ENCODE results near the gene ZDHHC14.

The ZDHHC14 gene

DNA sequence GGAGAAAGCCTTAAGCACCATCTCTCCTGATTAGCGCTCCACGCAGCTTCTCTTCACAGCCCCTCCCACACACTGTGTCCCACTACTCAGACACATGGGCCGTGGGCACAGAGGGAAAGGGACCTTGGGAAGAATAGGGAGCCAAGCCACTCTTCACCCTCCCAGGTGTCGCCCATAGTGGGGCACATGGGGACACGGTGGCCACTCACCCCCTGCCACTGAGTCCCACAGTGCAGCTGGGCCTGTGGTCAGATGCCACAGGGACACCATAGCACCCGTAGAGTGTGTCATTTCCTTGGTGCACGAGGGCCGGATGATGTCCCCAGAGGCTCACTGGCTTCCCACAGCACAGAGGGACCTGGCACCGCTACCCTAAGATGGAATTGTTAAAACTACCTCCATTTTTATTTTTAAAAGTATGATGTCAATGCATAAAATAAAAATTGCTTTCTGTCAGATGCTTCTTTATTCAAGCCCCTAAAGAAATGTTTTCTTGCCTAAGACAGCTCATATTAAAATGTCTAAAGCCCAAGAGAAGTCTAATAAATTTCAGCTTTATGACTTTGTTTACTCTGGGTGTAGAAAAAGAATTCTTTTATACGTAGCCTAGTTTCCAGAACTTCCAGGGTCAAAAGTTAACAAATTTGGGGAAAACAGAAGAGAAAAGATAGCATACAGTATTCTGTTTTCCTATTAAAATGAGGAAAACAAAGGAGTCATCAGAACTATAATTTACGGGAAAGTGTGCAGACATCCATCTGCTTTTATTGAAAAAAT is 251.0 kb downstream of the ZDHHC14 start:
- DNase-seq (ENCODE audit: insufficient read length, low spot score) (no peak), FAIRE-seq (no peak)

DNA sequence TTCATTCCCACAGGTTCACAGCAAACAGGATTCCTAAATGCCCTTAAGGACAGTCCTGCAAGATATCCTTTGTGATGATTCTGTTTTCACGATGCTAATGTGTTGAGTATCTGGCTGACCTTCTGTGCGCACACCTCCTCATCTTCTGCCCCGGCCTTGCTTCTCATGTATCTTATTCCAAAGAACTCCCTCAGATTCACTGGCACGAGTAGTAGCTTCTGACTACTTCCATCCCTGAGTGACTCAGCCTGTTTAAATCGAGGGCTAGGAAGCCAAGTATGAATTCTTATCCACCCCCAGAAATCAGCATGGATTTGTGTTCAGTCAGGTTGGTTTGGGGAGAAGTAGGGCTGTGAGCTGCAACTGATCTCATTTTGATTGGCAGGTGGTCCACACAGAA is 251.8 kb downstream of the ZDHHC14 start:
- DNase-seq (ENCODE audit: insufficient read length, low spot score), result no peak
- no peak for FAIRE-seq

DNA sequence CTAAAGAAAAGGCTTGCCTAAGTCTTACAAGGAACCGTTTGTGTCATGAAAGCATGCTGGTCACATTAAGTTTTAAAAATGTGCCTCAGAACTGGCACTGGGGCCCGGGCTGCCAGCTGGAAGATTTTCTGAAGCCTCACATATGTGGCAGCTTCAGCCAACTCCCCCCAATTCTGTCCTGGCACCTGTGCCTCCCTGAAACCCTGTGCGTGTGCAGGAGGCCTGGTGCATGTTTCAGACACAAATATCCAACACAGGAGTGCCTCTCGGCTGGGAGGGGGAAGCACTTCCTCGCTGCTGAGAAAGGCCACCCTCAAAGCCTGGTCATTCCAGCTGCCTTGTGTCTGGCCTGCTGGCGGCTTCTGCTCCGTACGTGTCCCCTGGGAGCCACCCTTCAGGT is 253.6 kb downstream of the ZDHHC14 start:
- FAIRE-seq, result no peak
- no peak for DNase-seq (ENCODE audit: insufficient read length, low spot score)

- DNase-seq (ENCODE audit: insufficient read length, low spot score) (no peak), FAIRE-seq (no peak)
Observed at GRCh38 chr6:157635388-157636244, 254.6 kb downstream of the ZDHHC14 start.

- no peak for FAIRE-seq
- no peak for DNase-seq (ENCODE audit: insufficient read length, low spot score)
Observed at GRCh38 chr6:157637516-157637915, 256.5 kb downstream of the ZDHHC14 start.

DNA sequence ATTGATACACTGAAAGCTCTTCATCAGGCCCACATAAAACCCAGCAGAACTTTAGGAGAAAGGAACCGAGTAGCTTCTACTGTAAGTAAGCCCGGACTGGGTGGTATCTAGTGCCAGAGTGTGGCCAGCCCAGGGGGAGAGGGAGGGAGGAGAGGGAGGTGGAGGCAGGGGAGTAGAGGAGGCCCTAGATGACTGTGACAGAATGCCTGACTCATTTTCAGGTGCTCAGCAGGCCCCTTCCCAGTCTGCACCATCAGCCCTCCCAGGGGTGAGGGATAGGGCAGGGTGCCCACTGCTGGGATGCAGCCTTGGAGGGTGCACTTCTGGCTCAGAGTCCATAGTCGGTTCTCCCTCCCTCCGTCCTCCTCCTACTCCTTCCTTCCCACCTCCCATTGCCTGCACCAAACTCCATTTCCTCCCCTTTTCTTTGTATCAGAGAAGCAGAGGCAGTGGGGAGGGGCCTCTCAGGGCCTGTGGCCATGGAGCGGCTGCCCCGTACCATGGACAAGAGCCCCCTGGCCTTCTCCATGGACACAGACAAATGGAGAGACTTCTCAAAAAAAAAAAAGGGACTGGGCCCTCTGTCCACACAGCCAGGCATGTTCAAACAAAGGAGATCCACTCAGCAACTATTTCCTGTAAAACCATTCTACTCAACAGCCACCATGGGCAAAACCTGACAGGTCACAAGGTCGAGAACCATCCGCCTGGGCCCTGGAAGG is 257.1 kb downstream of the ZDHHC14 start:
- FAIRE-seq, result no peak
- DNase-seq (ENCODE audit: insufficient read length, low spot score), result no peak

- FAIRE-seq, result no peak
Observed at GRCh38 chr6:157638779-157639178, 257.8 kb downstream of the ZDHHC14 start.

DNA sequence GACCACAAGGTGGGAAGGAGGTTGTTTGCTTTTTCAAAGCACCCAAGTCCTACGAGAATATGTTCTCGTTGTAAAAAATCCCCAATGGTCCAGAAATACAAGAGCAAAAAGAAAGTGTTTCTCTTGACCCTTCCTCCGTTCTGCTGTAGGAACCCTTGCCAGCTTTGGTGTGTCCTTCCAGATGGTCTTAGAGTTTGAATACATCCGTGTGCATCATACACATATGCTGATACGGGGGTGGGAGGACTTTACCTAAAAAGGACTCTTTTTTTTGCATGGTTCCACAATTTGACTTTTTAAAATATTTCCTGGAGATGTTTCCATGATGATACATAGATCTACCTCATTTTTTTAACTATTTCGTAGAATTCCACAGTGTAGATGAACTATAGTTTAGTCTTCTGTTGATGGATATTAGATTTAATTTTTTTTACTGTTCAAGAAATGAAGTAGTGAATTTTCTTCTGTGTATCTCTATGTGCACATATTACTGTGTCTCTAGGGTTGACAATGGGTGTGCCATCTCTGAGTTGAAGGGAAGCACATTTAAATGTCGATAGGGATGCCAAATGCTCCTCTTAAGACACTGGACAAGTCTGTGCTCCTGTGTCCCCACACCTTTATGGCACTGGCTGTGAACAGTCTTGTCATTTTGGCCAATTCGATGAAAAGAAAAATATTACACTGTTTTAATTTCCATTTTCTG is 259.9 kb downstream of the ZDHHC14 start:
- FAIRE-seq (no peak), DNase-seq (ENCODE audit: insufficient read length, low spot score) (no peak)

More at GRCh38 chr6:157638779-157639178, 257.8 kb downstream of the ZDHHC14 start:
- DNase-seq (ENCODE audit: insufficient read length, low spot score), result no peak

GRCh38 chr6:157641837-157642236 is 260.8 kb downstream of the ZDHHC14 start:
- DNase-seq (ENCODE audit: insufficient read length, low spot score) (no peak), FAIRE-seq (no peak)

DNA sequence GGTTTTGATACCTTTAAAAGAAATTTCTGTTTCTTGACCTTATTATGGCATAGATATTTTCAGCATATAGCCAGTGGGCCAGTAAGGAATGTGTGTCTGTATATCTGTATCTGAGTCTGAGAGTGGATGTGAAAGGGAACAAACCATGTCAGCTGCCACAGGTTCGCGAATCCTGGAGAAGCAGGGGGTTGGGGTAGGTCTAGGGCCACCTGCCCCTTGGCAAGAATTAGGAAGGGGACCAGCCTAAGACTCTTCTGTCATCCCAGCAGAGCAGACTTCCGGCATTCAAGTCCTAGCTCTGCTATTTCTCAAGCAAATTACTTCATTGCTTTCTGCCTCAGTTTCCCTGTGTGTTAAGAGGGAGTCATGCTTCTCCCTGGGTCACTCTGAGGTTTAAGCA is 261.7 kb downstream of the ZDHHC14 start:
- DNase-seq (ENCODE audit: insufficient read length, low spot score) (no peak), FAIRE-seq (no peak)

GRCh38 chr6:157644043-157644810 is 263.2 kb downstream of the ZDHHC14 start:
- no peak for FAIRE-seq
- no peak for DNase-seq (ENCODE audit: insufficient read length, low spot score)

DNA sequence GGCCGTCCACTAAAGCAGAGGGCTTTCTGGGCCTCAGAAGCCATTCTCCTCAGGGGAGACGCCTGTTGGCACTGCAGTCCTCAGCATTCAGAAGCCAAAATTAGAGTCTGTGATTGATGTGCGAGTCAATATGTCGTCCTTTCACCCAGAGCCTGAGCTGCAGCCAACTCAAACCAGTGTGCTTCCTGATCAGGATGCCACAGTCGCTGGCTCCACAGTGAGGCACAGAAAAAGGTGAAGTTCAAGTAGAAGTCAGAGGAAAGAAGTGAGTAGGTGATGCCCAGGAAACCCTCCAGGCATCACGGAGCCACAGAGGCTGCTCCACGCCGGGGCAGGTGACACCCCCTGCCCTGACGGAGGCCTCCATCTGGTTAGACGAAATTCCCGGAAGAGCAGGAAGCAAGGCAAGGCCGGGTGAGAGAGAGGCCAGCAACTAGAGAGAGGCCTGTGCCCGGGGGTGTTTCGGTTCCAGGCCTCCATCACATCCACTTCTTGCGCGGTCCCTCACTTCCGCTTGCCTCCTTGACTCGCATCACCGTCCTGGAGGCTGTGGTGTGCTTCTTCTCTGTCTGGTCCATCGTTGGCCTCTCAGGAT is 264.3 kb downstream of the ZDHHC14 start:
- FAIRE-seq (no peak), DNase-seq (ENCODE audit: insufficient read length, low spot score) (no peak)

DNA sequence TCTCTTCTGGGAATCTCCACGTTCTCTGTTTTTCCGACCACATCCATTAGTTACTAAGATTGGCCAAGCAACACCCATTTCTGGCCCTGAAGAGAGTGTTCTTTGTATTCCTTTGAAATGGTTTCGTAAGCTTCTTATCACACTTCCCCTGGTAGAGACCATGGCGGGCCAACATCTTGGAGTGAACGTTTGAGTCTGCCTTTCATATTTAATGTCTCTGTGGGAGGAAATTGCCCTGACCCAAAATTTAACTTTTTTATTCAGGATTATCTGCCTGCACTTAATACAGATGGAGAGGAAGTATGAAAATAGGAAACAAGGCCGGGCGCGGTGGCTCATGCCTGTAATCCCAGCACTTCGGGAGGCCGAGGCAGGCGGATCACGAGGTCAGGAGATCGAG is 265.0 kb downstream of the ZDHHC14 start:
- DNase-seq (ENCODE audit: insufficient read length, low spot score) (no peak), FAIRE-seq (no peak)

GRCh38 chr6:157647261-157647915 is 266.4 kb downstream of the ZDHHC14 start:
- FAIRE-seq (no peak), DNase-seq (ENCODE audit: insufficient read length, low spot score) (no peak)

GRCh38 chr6:157648561-157648960 is 267.6 kb downstream of the ZDHHC14 start:
- DNase-seq (ENCODE audit: insufficient read length, low spot score) (no peak), FAIRE-seq (no peak)

DNA sequence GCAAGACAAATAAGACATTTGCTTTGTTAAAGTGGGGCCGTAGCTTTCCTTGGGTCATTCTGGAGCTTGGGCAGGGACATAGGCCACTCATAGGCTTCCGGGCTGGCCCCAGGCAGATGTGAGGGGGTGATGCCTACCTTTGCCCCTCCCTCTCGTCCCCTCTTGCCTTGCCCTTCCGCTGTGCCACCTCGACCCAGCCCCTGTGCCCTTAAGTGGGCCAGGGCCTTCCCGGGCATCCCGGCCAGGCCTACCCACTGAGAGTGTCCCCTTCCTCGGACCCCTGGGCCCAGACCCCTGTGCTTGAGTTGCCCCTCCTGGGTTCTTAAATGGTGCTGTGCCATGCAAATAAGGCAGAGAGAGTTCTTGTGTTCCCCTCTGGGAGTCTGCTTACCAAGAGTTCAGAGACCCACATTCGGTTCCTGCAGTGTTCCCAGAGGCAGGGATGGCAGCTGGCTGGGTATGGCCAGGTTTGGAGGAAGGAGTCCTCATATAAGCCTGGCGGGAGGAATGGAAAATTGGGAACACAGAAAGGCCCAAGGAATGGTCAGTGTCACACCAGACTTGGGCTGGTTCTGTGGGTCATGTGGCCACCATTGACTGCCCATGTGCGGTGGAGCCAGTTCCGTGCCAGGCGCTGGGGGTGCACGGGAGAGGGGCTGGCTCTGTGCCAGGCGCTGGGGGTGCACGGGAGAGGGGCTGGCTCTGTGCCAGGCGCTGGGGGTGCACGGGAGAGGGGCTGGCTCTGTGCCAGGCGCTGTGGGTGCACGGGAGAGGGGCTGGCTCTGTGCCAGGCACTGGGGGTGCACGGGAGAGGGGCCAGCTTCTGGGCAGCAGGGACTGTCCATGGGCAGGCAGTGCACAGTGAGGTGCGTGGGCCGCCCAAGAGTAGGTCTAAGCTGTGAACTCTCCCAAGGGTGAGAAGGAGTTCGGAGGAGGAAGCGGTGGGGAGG is 268.6 kb downstream of the ZDHHC14 start:
- DNase-seq (ENCODE audit: insufficient read length, low spot score), result no peak
- FAIRE-seq, result no peak

- no peak for FAIRE-seq
- DNase-seq (ENCODE audit: insufficient read length, low spot score), result no peak
Observed at GRCh38 chr6:157650261-157650640, 269.3 kb downstream of the ZDHHC14 start.

- DNase-seq (ENCODE audit: insufficient read length, low spot score) (no peak), FAIRE-seq (no peak)
Observed at GRCh38 chr6:157650801-157651200, 269.8 kb downstream of the ZDHHC14 start.
